AG04450 (cell line): Measurements from ENCODE around the gene ZFHX3. TPM values are rescaled to one million over a fixed set of nuclear protein-coding genes. Genes with fewer than 3 reads are reported as not detected.

Experiments used
- CTCF ChIA-PET: fragments of 300-600, 350-600 bp; formaldehyde crosslinking; extraction: SDS; loops from one replicate; lab custom pipeline; 2022; ENCODE audit warnings: antibody characterized with exemption, inconsistent platforms; lab: Charles Lee
- POLR2A ChIA-PET: fragments of 350-600 bp; formaldehyde crosslinking; extraction: SDS; loops from one replicate; lab custom pipeline; 2021; ENCODE audit warnings: antibody characterized with exemption, inconsistent platforms; lab: Yijun Ruan, JAX
- DNase-seq: peaks from one replicate; pipeline ENCODE4 v3.0.0-alpha.2; 2011; ENCODE audit warnings: low read depth, low spot score
- H3K27ac ChIP-seq: one replicate; pipeline ENCODE4 v1.5.1; 2012; ENCODE audit warnings: low read depth, low read length, control low read depth
- H3K27me3 ChIP-seq: one replicate; pipeline ENCODE4 v1.6.0; 2012; ENCODE audit warnings: low read length; ENCODE audit not compliant: control insufficient read depth, insufficient read depth
- H3K4me3 ChIP-seq: 2 replicates; pipeline ENCODE4 v1.5.1; 2011; ENCODE audit warnings: mild to moderate bottlenecking, low read depth, low read length, control low read depth
- H3K9me3 ChIP-seq: 2 replicates; pipeline ENCODE4 v1.5.1; 2012; ENCODE audit warnings: low read length; ENCODE audit not compliant: control insufficient read depth, insufficient read depth
- CTCF ChIP-seq: IDR thresholded peaks from 2 replicates; pipeline ENCODE4 v1.5.1; 2011; ENCODE audit warnings: low read depth, low read length, control low read depth, inconsistent platforms
- polyA plus RNA-seq: library from polyadenylated mRNA; depleted of rRNA; stranded (reverse); fragments of >200 nt; gene quantifications from 2 replicates; pipeline ENCODE4 v1.2.3, GENCODE V29; 2011

Gene ZFHX3
- polyA plus RNA-seq, 1 experiment, result 3.3 TPM

GRCh38 chr16:73068541-73069401, 20.8 kb upstream of the ZFHX3 start:
- TF ChIP-seq CTCF, result 0 out of 2 replicates have a peak, but pooled peaks have one; percentile 6
- Histone ChIP-seq H3K4me3 (peak overlapping the region; percentile 21; the same call in 1 of the 2 replicates), H3K27ac (peak overlapping the region; percentile 100), H3K27me3 (no peaks in the 10 kb centered on the region), H3K9me3 (peaks cover 3% of the 10 kb centered on the region; the same call in 1 of the 2 replicates)
- ChIA-PET CTCF (interaction anchor here (0.5 to 2.6 kb wide), 7 partner anchors 11 to 236 kb away, joined by 3 to 12 read pairs (median 4); no protein-coding TSS in a partner anchor), POLR2A (interaction anchor here (0.6 to 2.8 kb wide), 4 partner anchors 7 to 164 kb away, joined by 3 to 13 read pairs (median 7); no protein-coding TSS in a partner anchor)
- DNase-seq, result peak; percentile 94

- H3K9me3 ChIP-seq, result peaks cover 3% of the 10 kb centered on the region; the same call in 1 of the 2 replicates
- no peaks in the 10 kb centered on the region for H3K27me3 ChIP-seq
- ChIA-PET CTCF (interaction anchor here (0.9 to 2.6 kb wide), 4 partner anchors 11 to 235 kb away, joined by 3 to 12 read pairs (median 4); no protein-coding TSS in a partner anchor), POLR2A (interaction anchor here (1.0 to 1.5 kb wide), 2 partner anchors 13 to 165 kb away, joined by 3 to 7 read pairs; no protein-coding TSS in a partner anchor)
- no peak for DNase-seq
- H3K4me3 ChIP-seq, result no peak overlapping the region
- TF ChIP-seq CTCF, result no peak
- peak overlapping the region; percentile 100 for H3K27ac ChIP-seq
These were observed 20.0 kb upstream of the ZFHX3 start for GRCh38 chr16:73067671-73068540.

GRCh38 chr16:73066927-73067670, 19.2 kb upstream of the ZFHX3 start:
- no peaks in the 10 kb centered on the region for H3K27me3 ChIP-seq
- peak overlapping the region; percentile 10; the same call in 1 of the 2 replicates for H3K4me3 ChIP-seq
- peaks cover 3% of the 10 kb centered on the region; the same call in 1 of the 2 replicates for H3K9me3 ChIP-seq
- ChIA-PET CTCF (interaction anchor here (1.4 to 2.6 kb wide), 2 partner anchors 11 to 234 kb away, joined by 4 to 12 read pairs; no protein-coding TSS in a partner anchor), POLR2A (interaction anchor here (1.5 kb wide), 1 partner anchor 12 kb away, joined by 7 read pairs; no protein-coding TSS in a partner anchor)
- DNase-seq, result no peak
- peak overlapping the region; percentile 11 for H3K27ac ChIP-seq
- no peak for TF ChIP-seq CTCF

- Histone ChIP-seq H3K27ac (peak overlapping the region; percentile 11), H3K4me3 (no peak overlapping the region; the same call in 1 of the 2 replicates), H3K9me3 (peaks cover 3% of the 10 kb centered on the region; the same call in 1 of the 2 replicates), H3K27me3 (no peaks in the 10 kb centered on the region)
- no peak for DNase-seq
- ChIA-PET POLR2A (no interaction called here), CTCF (no interaction called here)
- no peak for TF ChIP-seq CTCF
These were observed 18.5 kb upstream of the ZFHX3 start for GRCh38 chr16:73066331-73066926.
